ENCODE data around the gene EFHD1. TPM values are rescaled to one million over a fixed set of nuclear protein-coding genes. Genes with fewer than 3 reads are reported as not detected.

EFHD1 gene
- 5.3 to 5.6 TPM (median 5.4 TPM) in 3 replicates for total RNA-seq

- Mint-ChIP-seq H3K4me3 (peak within 1 kb of the TSS; percentile 68), H3K4me1 (peaks cover 9% of the 10 kb centered on the region), H3K27me3 (ENCODE audit: low read depth) (peaks cover 29% of the 10 kb centered on the region), H3K36me3 (no peaks in the 10 kb centered on the region), H3K9me3 (no peaks in the 10 kb centered on the region), H3K27ac (no peak within 1 kb of the TSS)
- TF ChIP-seq CTCF (IDR thresholded peaks at IDR 0.05; ENCODE audit: unreplicated experiment) = no peak
- peak; percentile 68 to 85 for DNase-seq (ENCODE audit: low spot score in 2 of 2, unreplicated experiment in 2 of 2)
Observed at GRCh38 chr2:232633413-232634205, at the start of gene EFHD1. EFHD1 (plus strand) TSS chr2:232633604; CDS start chr2:232633705, 101 bp downstream.

- Mint-ChIP-seq H3K27me3 (ENCODE audit: low read depth) (no peaks in the 10 kb centered on the region), H3K4me3 (no peak overlapping the region), H3K27ac (no peak overlapping the region), H3K9me3 (peaks cover 11% of the 10 kb centered on the region), H3K36me3 (peaks cover 39% of the 10 kb centered on the region), H3K4me1 (no peaks in the 10 kb centered on the region)
- DNase-seq (ENCODE audit: low spot score in 2 of 2, unreplicated experiment in 2 of 2) = no peak
- TF ChIP-seq CTCF (IDR thresholded peaks at IDR 0.05; ENCODE audit: unreplicated experiment) = no peak
Observed at GRCh38 chr2:232584238-232584637, 49.2 kb upstream of the EFHD1 start.

- no peak for DNase-seq (ENCODE audit: low spot score in 2 of 2, unreplicated experiment in 2 of 2)
Observed at GRCh38 chr2:232586943-232587505, 46.4 kb upstream of the EFHD1 start.

DNA sequence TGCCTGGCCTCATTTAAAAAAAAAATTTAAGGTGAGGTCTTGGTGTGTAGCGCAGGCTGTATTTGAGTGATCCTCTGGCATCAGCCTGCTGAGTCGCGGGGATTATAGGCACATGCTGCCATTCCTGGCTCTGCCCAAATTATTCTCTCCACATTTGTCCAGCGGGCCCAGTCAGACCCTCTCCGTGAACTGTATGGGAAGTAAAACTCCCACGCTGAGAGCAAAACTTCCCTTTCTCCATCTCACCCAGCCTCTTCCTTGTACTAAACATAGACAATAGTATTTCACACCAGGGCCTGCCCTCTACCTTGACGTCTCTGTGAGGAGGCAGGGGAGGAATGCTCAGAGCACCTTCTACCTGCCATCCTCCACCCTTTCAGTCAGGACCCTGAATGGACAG is 45.9 kb upstream of the EFHD1 start:
- H3K4me3 Mint-ChIP-seq = no peak overlapping the region
- H3K4me1 Mint-ChIP-seq = no peaks in the 10 kb centered on the region
- H3K9me3 Mint-ChIP-seq = peaks cover 15% of the 10 kb centered on the region
- TF ChIP-seq CTCF (IDR thresholded peaks at IDR 0.05; ENCODE audit: unreplicated experiment) = no peak
- H3K36me3 Mint-ChIP-seq = peaks cover 24% of the 10 kb centered on the region
- no peaks in the 10 kb centered on the region for H3K27me3 Mint-ChIP-seq (ENCODE audit: low read depth)
- no peak overlapping the region for H3K27ac Mint-ChIP-seq
- no peak for DNase-seq (ENCODE audit: low spot score in 2 of 2, unreplicated experiment in 2 of 2)

More at GRCh38 chr2:232586943-232587505, 46.4 kb upstream of the EFHD1 start:
- Mint-ChIP-seq H3K27ac (no peak overlapping the region), H3K36me3 (peaks cover 28% of the 10 kb centered on the region), H3K27me3 (ENCODE audit: low read depth) (no peaks in the 10 kb centered on the region), H3K4me3 (no peak overlapping the region), H3K4me1 (no peaks in the 10 kb centered on the region), H3K9me3 (peaks cover 15% of the 10 kb centered on the region)
- TF ChIP-seq CTCF (IDR thresholded peaks at IDR 0.05; ENCODE audit: unreplicated experiment) = no peak

DNA sequence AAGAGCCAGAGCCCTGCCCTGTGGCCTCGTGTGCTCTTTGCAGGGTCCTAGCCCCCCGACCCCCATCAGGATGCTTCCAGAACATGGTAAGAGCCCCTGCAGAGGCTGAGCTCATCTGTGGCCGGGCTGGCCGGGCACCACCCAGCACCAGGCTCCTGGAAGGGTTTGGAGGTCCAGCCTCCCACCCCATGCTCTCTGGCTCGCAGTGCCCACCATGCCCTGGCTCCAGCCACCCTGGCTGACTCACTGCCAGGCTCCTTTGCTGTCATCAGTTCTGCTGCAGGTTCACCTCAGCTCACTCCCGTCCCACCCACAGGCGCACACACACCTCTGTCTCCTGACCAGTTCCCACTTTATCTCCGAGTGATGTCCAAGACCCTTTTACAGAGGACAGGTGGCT is 45.4 kb upstream of the EFHD1 start:
- H3K4me3 Mint-ChIP-seq = no peak overlapping the region
- H3K27me3 Mint-ChIP-seq (ENCODE audit: low read depth) = no peaks in the 10 kb centered on the region
- H3K4me1 Mint-ChIP-seq = no peaks in the 10 kb centered on the region
- no peak for TF ChIP-seq CTCF (IDR thresholded peaks at IDR 0.05; ENCODE audit: unreplicated experiment)
- peaks cover 20% of the 10 kb centered on the region for H3K36me3 Mint-ChIP-seq
- no peak for DNase-seq (ENCODE audit: low spot score in 2 of 2, unreplicated experiment in 2 of 2)
- peaks cover 15% of the 10 kb centered on the region for H3K9me3 Mint-ChIP-seq
- no peak overlapping the region for H3K27ac Mint-ChIP-seq

Measured in mesothelial cell of epicardium (in vitro differentiated cells).